Endothelial cell of hepatic sinusoid (primary cell): ENCODE results near the gene HES4.
"Not testable (repeated sequence)": the region's sequence is repeated elsewhere in the genome, so short reads cannot be mapped to it uniquely, and the experiment has no call there.

ENCODE experiments used
- in situ Hi-C: cut with HindIII; loops from 2 replicates; pipeline ENCODE4 v1.10.0; 2017; ENCODE audit warnings: low sequenced_read_pairs

Gene HES4

DNA sequence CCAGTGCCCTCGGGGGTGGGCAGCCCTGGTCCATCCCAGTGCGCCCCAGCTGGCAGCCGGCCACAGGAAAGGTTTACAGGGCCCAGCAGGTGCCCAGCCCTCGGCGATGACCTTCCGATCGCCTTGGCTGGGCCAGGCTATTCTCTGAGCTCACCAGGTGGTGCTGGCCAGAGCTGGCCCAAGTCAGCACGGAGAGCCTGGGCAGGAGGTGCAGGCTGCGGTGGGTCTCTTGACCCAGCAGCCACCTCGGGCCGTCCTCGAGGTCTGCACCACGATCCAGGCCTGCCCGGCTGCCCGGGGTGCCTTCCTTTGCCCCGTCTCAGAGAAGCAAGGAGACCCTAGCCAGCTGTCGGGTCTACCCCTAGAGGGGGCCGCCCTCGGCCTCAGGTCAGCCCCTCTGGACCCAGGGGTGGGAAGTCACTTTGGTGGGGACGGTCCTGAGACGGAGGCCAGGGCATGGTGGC is 18.4 kb downstream of the HES4 start:
- in situ Hi-C loops: no loop called here

DNA sequence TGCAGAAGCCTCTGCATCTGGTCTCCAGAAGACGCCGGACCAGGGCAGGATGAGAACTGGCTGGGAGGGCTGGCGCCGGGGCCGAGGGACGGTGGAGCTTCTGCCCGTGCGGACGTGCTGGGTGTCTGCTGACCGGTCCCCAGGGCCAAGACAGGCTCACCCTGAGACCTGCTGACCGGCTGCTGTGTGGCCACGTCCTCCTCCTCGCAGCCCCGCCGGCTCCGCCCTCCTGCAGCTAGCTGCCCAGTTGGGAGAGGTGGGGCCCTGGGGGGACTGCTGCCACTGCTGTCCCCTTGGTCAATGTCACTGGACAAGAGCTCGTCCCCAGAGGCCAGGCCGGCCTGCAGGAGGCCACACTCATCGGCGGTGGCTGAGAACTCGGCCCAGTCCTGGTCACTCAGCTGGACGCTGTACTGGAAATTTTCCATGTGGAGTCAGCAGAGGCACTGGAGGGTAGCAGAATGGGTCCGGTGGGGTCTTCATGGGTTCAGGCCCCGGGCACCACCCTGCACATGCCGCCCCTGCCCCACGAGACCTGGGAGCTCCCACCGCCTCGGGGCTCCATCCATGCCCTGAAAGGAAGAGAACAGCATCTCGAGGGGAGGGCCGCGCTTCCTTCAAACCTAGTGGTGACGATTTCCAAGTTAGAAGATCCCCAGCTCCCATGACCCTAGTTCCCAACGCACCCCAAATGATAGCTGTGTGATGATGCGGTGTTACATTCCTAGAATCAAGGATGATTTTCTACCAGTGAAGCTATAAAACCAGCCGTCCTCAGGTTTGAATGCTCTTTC is 19.1 kb downstream of the HES4 start:
- in situ Hi-C loops: no loop called here

DNA sequence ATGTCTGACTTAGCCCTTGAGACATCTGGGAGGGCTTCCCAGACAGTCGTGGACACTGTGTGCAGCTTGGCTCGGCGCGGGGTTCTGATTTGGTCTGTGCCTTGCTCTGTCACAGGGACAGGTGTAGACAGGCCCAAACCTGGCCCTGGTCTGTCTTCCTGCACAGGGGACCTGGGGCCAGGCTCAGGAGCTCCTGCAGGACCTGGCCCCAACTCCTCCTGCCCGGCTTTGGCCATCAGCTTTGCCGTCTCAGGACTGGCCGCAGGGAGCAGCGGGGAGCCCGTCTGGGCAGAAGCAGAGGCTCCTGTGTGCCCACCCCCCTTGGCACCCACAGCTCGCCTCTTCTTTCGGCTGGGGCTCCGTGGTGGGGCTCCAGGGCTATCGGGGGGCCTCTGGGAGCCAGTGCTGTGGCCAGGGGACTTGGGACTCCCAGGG is 19.7 kb downstream of the HES4 start:
- in situ Hi-C loops: no loop called here

DNA sequence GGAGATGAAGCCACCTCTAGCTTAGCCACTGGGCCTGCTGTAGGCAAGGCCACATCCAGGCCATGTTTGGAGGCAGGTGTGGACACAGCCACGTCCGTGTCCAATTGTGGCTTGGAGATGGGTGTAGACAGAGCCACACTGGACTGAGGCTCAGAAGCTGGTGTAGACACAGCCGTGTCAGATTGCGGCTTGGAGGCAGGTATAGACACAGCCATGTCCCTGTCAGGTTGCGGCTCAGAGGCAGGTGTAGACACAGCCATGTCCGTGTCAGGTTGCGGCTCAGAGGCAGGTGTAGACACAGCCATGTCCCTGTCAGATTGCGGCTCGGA is 20.2 kb downstream of the HES4 start:
- in situ Hi-C loops: no loop called here

DNA sequence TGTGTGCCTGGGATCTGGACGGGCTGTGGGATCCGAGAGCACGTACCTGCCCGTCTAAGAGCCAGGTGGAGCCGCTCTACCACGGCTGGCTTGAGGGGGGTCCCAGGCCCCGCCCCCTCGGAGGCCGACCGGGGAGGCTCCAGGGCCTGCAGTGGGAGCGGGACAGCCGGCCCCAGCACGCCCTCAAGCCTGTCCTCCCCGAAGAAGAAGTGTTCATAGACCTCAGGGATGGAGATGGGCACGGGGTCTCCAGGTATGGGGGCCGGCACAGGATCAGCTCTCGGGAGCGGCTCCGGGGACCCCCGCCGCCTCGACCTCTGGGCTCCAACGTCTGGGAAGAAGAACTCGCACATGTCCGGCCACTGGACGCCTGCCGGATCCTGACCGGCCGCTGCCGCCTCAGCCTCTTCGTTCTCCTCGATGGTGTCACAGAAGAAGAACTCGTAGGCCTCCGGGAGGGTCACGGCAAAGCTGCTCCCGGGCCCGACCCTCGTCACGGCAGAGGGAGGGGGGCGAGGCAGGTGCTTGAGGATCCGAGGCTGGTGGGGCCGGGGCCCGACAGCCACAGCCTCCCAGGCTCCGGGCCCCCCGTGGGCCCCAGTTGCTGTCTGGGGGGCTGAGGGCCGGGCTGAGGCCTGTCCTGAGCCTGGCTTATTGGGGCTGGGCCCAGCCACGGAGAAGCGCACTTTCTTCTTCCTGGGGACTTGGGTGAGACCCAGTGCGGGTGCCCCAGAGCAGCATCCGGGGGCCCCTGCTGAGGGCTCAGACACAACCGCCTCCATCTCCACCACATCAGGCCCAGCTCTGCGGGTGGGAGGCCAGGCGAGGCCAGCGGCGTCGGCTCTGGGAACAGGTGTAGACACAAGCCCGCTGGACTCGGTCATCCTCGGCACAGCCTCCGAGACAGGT is 20.8 kb downstream of the HES4 start:
- in situ Hi-C loops: no loop called here

DNA sequence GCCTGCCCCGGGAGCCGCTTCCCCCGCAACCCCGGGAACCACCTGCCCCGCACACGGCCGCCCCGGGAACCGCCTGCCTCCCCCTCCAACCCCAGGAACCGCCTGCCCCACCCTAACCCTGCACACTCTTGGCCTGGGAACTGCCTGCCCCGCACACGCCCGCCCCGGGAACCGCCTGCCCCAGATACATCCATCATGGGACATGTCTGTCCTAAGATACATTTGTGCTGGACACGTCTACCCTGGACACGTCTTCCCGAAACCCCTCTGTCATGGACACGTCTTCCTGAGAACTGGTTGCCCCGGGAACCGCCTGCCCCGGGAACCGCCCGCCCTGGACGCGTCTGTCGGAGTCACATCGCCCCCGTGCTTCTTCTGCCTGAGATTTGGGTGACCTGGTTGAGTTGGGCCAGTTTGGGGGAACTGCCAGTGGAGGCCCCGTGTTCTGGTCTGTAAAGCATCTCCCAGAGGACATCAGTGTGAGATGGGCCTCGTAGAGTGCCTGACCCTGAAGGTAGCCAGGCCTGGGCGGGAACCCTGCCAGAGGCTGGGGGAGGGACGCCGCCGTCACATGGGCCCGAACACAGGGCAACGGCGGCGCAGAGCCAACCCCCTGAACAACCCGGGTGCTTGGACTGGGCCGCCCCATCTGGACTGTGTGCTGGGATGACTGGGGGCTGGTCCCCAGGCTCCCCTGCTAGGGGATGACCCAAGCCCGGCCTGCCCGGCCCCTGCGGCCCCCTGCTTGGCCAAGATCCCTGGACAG is 21.6 kb downstream of the HES4 start:
- in situ Hi-C loops: no loop called here

DNA sequence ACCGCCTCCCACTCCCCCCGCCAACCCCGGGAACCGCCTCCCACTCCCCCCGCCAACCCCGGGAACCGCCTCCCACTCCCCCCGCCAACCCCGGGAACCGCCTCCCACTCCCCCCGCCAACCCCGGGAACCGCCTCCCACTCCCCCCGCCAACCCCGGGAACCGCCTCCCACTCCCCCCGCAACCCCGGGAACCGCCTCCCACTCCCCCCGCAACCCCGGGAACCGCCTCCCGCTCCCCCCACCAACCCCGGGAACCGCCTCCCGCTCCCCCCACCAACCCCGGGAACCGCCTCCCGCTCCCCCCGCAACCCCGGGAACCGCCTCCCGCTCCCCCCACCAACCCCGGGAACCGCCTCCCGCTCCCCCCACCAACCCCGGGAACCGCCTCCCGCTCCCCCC is 23.1 kb downstream of the HES4 start:
- in situ Hi-C loops: not testable (repeated sequence)

DNA sequence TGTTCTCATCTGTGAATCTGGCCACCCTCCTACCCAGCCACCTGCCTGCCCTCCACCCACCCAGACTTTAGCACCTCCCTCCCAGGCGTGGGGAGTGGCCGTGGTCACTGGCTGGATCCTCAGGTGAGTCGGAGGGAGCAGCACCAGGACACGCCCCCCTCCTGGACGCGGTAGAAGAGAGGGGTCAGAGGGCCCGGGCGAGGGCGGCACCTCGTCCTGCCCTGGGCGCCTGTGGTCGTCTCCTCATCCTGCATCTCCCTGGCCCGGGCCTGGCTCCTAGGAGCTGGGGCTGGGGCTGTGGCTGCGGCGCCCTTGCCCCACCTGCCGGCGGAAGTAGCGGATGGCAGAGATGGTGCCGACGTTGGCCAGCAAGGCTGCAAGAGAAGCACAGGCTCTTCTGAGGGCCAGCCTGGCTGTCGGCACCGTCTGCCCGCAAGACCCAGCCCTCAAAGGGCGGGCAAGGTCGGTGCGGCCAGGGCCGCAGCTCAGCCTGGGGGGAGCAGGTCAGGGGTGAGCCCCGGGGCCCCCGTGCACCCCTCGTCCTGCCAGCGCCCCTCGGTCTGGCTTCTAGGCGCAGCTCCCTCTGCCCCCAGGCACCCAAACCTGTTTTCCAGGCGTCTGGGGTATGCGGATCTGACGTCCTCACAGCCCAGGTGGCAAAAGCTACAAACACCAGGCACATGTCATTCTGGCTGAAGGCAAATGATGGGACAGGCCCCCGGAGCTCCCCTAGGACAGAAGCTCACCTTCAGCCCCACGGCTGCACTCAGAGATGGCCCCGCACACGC is 23.8 kb downstream of the HES4 start:
- in situ Hi-C loops: no loop called here

DNA sequence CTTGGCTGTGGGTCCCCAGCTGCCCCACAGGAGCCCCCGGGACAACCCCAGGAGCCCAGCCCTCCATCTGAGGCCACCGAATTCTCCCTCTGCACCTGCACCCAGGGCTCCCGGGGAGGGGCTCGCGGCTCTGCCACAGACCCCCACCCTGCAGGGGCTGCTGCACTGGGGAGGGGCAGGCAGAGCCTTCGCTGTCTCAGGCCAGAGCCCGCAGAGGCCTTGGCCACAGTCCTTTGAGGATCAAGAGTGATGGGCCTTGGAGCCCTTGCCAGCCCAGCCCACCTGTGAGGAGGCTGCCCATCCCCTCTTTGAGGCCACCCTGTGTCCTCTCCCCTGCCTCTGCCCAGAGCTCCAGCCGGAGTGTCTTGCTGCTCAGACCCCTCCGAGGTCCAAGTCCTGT is 24.5 kb downstream of the HES4 start:
- in situ Hi-C loops: no loop called here

DNA sequence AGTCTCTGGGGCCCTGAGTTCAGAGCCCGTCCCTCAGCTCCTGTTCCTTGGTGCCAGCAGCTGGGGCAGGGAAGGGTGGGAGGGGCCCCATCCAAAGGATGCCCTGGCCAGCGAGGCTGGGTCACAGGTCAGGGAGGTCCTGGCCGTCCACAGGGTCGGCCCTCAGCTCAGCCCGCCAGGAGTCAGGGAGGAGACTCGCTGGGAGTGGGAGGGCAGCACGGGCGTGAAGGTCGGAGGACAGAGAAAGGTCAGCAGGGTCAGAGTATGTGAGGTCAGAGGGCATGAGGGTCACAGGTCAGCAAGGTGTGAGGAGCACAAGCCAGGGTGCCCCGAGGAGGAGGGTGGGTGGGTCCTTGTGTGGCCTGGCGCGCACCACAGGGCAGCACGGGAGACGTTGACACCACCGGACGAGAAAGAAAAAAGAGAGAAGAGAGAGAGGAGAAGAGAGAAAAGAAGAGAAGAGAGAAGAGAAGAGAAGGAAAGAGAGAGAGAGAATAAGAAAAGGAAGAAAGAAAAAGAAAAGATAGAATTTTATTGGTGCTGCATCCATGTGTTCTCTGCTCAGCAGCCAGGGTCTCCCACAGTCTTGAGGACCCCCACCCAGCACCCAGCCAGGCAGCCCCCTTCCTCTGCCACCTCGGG is 25.1 kb downstream of the HES4 start:
- in situ Hi-C loops: no loop called here

DNA sequence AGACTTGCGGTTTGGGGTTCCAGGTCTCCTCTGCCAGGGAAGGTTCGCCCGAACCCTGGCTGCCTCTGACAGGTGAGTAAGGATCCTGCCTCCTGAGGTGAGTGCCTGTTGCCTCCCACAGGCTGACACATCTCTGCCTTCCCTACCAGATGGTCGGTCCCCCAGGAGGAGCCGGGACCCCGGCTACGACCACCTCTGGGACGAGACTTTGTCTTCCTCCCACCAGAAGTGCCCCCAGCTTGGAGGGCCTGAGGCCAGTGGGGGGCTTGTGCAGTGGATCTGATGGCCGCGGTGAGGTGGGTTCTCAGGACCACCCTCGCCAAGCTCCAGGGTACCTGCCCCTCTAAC is 25.6 kb downstream of the HES4 start:
- in situ Hi-C loops: no loop called here

DNA sequence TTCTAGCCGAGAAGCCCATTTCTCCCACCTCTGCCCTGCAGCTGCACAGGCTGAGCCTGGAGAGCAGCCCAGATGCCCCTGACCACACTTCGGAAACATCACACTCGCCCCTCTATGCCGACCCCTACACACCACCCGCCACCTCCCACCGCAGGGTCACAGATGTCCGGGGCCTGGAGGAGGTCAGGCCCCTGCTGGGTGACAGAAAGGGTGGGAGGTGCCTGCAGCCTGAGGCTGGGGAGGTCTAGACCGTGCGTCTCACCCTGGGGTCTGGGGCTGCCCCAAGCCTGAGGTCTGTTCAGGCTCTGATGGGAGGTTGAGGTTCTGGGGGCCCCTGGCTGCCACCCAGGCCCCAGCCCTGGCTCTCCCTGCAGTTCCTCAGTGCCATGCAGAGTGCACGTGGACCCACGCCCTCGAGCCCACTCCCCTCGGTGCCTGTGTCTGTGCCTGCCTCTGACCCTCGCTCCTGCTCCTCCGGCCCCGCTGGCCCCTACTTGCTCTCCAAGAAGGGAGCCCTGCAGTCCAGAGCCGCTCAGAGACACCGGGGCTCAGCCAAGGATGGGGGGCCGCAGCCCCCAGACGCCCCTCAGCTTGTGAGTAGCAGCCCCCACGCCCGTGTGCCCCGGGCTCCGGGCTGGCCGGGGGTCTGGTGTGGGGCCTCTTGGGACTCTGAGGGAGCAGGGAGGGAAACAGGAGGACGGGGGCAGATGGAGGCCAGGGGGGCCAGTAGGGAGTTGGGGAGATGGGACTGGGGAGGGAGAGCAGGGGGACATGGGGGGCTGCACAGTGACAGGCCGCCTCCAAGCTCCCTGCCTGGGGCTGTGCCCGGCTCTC is 26.2 kb downstream of the HES4 start:
- in situ Hi-C loops: no loop called here

DNA sequence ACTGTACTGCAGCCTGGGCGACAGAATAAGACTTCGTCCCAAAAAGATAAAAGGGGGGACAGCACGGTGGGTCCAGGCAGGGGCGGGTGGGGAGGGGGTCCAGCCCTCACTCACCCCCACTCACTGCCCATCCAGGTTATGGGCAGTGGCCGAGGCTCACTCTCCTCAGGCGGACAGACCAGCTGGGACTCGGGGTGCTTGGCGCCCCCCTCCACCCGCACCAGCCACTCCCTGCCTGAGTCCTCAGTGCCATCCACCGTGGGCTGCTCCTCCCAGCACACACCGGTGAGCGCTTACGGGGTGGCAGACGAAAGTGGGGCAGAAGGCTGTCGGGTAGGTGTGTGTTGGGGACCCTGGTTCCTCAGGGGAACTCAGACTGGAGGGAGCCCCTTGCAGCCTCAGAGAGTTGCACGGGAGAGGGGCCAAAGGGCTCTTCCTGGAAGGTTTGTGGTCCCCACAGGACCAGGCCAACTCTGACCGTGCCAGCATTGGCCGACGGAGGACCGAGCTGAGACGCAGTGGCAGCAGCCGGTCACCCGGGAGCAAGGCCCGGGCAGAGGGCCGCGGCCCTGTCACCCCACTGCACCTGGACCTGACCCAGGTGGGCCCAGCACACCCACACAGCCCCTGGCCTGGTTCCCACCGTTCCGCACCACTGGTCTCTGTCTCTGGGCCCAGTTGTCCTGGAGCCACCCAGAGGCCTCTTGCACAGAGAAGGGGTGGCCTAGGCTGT is 27.0 kb downstream of the HES4 start:
- in situ Hi-C loops: no loop called here

DNA sequence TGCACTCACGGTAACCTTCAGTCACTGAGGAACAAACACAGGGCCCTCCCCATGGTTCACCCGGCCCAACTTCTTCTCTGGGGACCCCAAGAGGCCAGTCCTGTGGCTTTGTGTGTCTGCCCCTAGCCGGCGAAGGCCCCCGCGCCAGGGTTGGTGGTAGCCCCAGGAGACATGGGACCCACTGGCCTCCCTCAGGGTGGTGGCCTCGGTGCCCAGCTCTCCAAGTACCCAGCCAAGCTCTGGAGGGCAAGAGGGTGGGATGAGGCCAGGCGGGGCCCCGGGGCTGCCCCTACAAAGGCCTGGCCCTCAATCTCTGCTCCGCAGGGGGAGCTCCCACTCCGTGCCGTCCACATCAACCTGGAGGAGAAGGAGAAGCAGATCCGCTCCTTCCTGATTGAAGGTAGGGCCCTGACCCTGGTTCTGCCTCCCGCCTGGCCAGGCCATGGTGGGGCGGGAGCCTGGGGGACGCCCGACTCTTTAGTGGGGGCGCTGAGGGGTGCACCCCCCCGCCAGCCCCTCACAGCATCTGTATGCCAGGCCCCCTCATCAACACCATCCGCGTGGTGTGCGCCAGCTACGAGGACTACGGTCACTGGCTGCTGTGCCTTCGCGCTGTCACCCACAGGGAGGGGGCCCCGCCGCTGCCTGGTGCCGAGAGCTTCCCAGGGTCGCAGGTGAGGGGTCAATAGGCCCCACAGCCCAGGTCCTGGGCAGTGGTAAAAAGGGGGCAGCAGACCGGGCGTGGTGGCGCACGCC is 28.0 kb downstream of the HES4 start:
- in situ Hi-C loops: no loop called here

DNA sequence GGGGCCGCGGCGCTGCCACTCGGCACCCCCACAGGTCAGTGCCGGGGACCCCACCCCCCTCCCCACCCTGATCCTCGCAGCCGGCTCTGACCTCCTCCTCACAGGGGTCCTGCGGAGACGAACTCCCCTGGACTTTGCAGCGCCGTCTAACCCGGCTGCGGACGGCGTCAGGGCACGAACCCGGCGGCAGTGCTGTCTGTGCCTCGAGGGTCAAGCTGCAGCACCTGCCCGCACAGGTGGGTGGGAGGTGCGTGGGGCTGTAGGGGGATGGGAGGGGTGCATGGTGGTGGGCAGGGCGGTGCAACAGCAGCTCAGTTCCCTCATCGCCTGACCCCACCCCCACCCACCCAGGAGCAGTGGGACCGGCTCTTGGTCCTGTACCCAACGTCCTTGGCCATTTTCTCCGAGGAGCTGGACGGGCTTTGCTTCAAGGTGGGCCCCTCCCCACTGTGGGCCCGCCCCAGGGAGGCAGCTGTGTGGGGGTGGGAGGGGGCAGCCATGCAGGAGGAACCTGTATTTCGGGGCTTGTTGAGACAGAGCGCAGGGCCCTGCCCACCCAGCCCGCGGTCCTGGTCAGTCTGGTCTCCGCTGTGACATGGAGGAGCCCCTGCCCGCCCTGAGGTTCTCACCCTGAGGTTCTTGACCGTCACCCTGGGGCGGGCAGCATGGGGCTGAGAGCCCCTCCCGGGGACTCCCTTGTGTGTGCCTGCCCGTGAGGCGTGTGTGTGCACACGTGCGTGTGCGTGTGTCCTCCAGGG is 28.7 kb downstream of the HES4 start:
- in situ Hi-C loops: no loop called here

DNA sequence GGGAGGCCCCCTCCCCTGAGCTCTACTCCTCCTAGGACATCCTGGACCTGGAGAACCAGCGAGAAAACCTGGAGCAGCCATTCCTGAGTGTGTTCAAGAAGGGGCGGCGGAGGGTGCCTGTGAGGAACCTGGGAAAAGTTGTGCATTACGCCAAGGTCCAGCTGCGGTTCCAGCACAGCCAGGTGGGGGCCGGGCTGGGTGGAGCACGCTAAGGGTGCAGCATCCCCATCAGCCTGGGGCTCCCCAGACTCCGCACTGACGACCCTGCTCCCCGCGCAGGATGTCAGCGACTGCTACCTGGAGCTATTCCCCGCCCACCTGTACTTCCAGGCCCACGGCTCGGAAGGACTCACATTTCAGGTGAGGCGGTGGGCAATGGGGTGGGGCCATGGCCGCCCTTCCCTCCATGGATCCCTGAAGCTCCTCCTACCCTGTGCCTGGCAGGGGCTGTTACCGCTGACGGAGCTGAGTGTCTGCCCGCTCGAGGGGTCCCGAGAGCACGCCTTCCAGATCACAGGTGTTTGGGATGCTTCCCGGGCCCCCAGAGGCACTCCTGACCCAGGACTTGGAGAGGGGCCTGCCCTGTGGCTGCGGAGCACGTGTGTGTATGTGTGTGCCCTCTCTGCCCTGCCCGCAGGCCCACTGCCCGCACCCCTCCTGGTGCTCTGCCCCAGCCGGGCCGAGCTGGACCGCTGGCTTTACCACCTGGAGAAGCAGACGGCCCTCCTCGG is 29.5 kb downstream of the HES4 start:
- in situ Hi-C loops: no loop called here
